Dermis blood vessel endothelial cell (primary cell): ENCODE results near the gene SLC2A4RG. TPM values are rescaled to one million over a fixed set of nuclear protein-coding genes. Genes with fewer than 3 reads are reported as not detected.
"Not testable (repeated sequence)": the region's sequence is repeated elsewhere in the genome, so short reads cannot be mapped to it uniquely, and the experiment has no call there.

Experiments
- DNase-seq: peaks from one replicate; pipeline ENCODE4 v3.0.0; 2010
- total RNA-seq: library from RNA; depleted of rRNA; stranded (reverse); fragments of >200 nt; gene quantifications from 2 replicates; pipeline ENCODE4 v1.2.3, GENCODE V29; 2014

SLC2A4RG gene
- total RNA-seq, 1 donor from 2014 or later, result 11.7 TPM

- DNase-seq, result no peak
These were observed 16.5 kb downstream of the SLC2A4RG start for GRCh38 chr20:63755933-63756647.

- no peak for DNase-seq
These were observed 17.0 kb downstream of the SLC2A4RG start for GRCh38 chr20:63756648-63756991.

- no peak for DNase-seq
These were observed 18.6 kb downstream of the SLC2A4RG start for GRCh38 chr20:63758152-63758551.

- no peak for DNase-seq
These were observed 19.9 kb downstream of the SLC2A4RG start for GRCh38 chr20:63759377-63759901.

GRCh38 chr20:63765082-63765873, 25.7 kb downstream of the SLC2A4RG start:
- DNase-seq, result no peak

GRCh38 chr20:63765902-63766301, 26.3 kb downstream of the SLC2A4RG start:
- no peak for DNase-seq

- DNase-seq, result no peak
These were observed 27.3 kb downstream of the SLC2A4RG start for GRCh38 chr20:63766695-63767426.

GRCh38 chr20:63767456-63767855, 27.9 kb downstream of the SLC2A4RG start:
- no peak for DNase-seq

GRCh38 chr20:63767886-63768285, 28.3 kb downstream of the SLC2A4RG start:
- DNase-seq, result no peak

GRCh38 chr20:63768591-63769515, 29.3 kb downstream of the SLC2A4RG start:
- DNase-seq, result no peak

GRCh38 chr20:63769891-63770474, 30.4 kb downstream of the SLC2A4RG start:
- no peak for DNase-seq

GRCh38 chr20:63771046-63771707, 31.6 kb downstream of the SLC2A4RG start:
- no peak for DNase-seq

GRCh38 chr20:63772781-63773518, 33.4 kb downstream of the SLC2A4RG start:
- DNase-seq, result no peak

- no peak for DNase-seq
These were observed 34.1 kb downstream of the SLC2A4RG start for GRCh38 chr20:63773571-63774241.

GRCh38 chr20:63774306-63774705, 34.7 kb downstream of the SLC2A4RG start:
- DNase-seq, result peak; percentile 53

GRCh38 chr20:63775096-63775978, 35.8 kb downstream of the SLC2A4RG start:
- DNase-seq, result peak; percentile 64

GRCh38 chr20:63776875-63777274, 37.3 kb downstream of the SLC2A4RG start:
- DNase-seq, result not testable (repeated sequence)

- no peak for DNase-seq
These were observed 38.0 kb downstream of the SLC2A4RG start for GRCh38 chr20:63777614-63778013.
